HepG2 (cell line): Measurements from ENCODE around the gene SLC44A5.

Source experiments
- CBFB ChIP-seq: sonication (generic); formaldehyde crosslinking; IDR thresholded peaks from 2 replicates; pipeline ENCODE4 v1.4.0; 2020; ENCODE audit warnings: missing genetic modification reagents
- CREB1 ChIP-seq, 2 experiments: fragments of 450-650 bp in 1 of 2; IDR thresholded peaks; 2 replicates each; pipeline ENCODE4 v1.6.1; 2016 to 2017; ENCODE audit warnings: control low read depth in 1 of 2, mild to moderate bottlenecking in 1 of 2, missing compliant biosample characterization in 1 of 2, missing genetic modification characterization in 1 of 2
- CTCF ChIP-seq: sonication (generic); formaldehyde crosslinking; IDR thresholded peaks from 2 replicates; pipeline ENCODE4 v1.5.0; 2020; ENCODE audit warnings: mild to moderate bottlenecking, missing genetic modification reagents, moderate library complexity
- HMGA1 ChIP-seq: sonication (generic); formaldehyde crosslinking; conservative IDR thresholded peaks from 2 replicates; pipeline ENCODE4 v1.4.0; 2020; ENCODE audit warnings: missing genetic modification reagents
- NFIC ChIP-seq: IDR thresholded peaks from 2 replicates; pipeline ENCODE4 v1.6.1; 2012; ENCODE audit warnings: mild to moderate bottlenecking, low read length, inconsistent platforms
- NR2F6 ChIP-seq, 2 experiments: IDR thresholded peaks; 2 replicates each; pipeline ENCODE4 v1.6.1; 2016; ENCODE audit warnings: antibody characterized with exemption in 1 of 2, mild to moderate bottlenecking in 1 of 2
- POLR2A ChIP-seq, 2 experiments: IDR thresholded peaks; 2 replicates each; pipeline ENCODE4 v1.6.1; 2011; ENCODE audit warnings: low read depth in 2 of 2, low read length in 2 of 2, mild to moderate bottlenecking in 1 of 2, moderate library complexity in 1 of 2; ENCODE audit not compliant: insufficient read depth in 1 of 2
- PRDM15 ChIP-seq: sonication (generic); formaldehyde crosslinking; IDR thresholded peaks from 2 replicates; pipeline ENCODE4 v1.4.0; 2020; ENCODE audit warnings: missing genetic modification reagents
- RXRA ChIP-seq: sonication (generic); formaldehyde crosslinking; IDR thresholded peaks from 2 replicates; pipeline ENCODE4 v1.5.1; 2020; ENCODE audit warnings: missing genetic modification reagents
- SNAPC5 ChIP-seq: sonication (generic); formaldehyde crosslinking; IDR thresholded peaks from 2 replicates; pipeline ENCODE4 v1.8.1; 2023; ENCODE audit warnings: mild to moderate bottlenecking, missing genetic modification reagents, borderline replicate concordance
- ZNF350 ChIP-seq: sonication (generic); formaldehyde crosslinking; IDR thresholded peaks from 2 replicates; pipeline ENCODE4 v1.4.0; 2020; ENCODE audit warnings: mild to moderate bottlenecking, low read depth, missing genetic modification reagents, borderline replicate concordance
- TF ChIP-seq, protein P1 (sequence below): sonication (generic); formaldehyde crosslinking; conservative IDR thresholded peaks from 2 replicates; pipeline ENCODE4 v1.5.0; 2020; ENCODE audit warnings: missing genetic modification reagents
- TF ChIP-seq, protein P2 (sequence below), 2 experiments: sonication (generic) in 1 of 2; formaldehyde crosslinking in 1 of 2; IDR thresholded peaks; 2 replicates each; pipeline versions ENCODE4 v1.4.0 to v1.6.1; 2018 to 2020; ENCODE audit warnings: missing genetic modification reagents in 2 of 2, borderline replicate concordance in 1 of 2, low read depth in 1 of 2, mild to moderate bottlenecking in 1 of 2, missing biosample characterization in 1 of 2

GRCh38 chr1:75264112-75264511 lies 346.8 kb downstream of the SLC44A5 start:
- TF ChIP-seq POLR2A (IDR thresholded peaks at IDR 0.05; ENCODE audit: insufficient read depth in 1 of 2, low read depth in 2 of 2, low read length in 2 of 2) (no peak), SNAPC5 (CRISPR knock-in tag) (no peak), NFIC (no peak), CTCF (CRISPR knock-in tag) (no peak), RXRA (CRISPR knock-in tag) (no peak), CREB1 (IDR thresholded peaks at IDR 0.05) (no peak), CREB1 (CRISPR knock-in tag; IDR thresholded peaks at IDR 0.05) (no peak), PRDM15 (CRISPR knock-in tag) (no peak), HMGA1 (CRISPR knock-in tag) (no peak), ZNF350 (CRISPR knock-in tag) (no peak), CBFB (no peak), NR2F6 (IDR thresholded peaks at IDR 0.05) (no peak), NR2F6 (CRISPR knock-in tag; IDR thresholded peaks at IDR 0.05) (no peak)
- TF ChIP-seq, protein P1, sequence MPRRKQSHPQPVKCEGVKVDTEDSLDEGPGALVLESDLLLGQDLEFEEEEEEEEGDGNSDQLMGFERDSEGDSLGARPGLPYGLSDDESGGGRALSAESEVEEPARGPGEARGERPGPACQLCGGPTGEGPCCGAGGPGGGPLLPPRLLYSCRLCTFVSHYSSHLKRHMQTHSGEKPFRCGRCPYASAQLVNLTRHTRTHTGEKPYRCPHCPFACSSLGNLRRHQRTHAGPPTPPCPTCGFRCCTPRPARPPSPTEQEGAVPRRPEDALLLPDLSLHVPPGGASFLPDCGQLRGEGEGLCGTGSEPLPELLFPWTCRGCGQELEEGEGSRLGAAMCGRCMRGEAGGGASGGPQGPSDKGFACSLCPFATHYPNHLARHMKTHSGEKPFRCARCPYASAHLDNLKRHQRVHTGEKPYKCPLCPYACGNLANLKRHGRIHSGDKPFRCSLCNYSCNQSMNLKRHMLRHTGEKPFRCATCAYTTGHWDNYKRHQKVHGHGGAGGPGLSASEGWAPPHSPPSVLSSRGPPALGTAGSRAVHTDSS (CRISPR knock-in tag), result no peak
- TF ChIP-seq, protein P2, sequence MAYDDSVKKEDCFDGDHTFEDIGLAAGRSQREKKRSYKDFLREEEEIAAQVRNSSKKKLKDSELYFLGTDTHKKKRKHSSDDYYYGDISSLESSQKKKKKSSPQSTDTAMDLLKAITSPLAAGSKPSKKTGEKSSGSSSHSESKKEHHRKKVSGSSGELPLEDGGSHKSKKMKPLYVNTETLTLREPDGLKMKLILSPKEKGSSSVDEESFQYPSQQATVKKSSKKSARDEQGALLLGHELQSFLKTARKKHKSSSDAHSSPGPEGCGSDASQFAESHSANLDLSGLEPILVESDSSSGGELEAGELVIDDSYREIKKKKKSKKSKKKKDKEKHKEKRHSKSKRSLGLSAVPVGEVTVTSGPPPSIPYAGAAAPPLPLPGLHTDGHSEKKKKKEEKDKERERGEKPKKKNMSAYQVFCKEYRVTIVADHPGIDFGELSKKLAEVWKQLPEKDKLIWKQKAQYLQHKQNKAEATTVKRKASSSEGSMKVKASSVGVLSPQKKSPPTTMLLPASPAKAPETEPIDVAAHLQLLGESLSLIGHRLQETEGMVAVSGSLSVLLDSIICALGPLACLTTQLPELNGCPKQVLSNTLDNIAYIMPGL (CRISPR knock-in tag; IDR thresholded peaks at IDR 0.05; ENCODE audit: borderline replicate concordance in 1 of 2, low read depth in 1 of 2), result no peak
